Activated naive CD8-positive, alpha-beta T cell treated with anti-CD3 and anti-CD28 coated beads, Interleukin-2, amount 10 ng/mL, durations not matched to agents 7 days and 5 days (primary cell): Measurements from ENCODE around the gene HOXC9. TPM values are rescaled to one million over a fixed set of nuclear protein-coding genes. Genes with fewer than 3 reads are reported as not detected.

Experiments used
- ATAC-seq: fragments of 150-1000 bp; cut with Tn5 transposase; one replicate; pipeline ENCODE4 v1.10.0; 2021; ENCODE audit warnings: low read depth, moderate library complexity
- POLR2A ChIA-PET: fragments of 350-600 bp; sonication (Branson Sonifier 250); formaldehyde crosslinking; loops from one replicate; lab custom pipeline; 2021; ENCODE audit warnings: antibody characterized with exemption; lab: Charles Lee
- DNase-seq: peaks from one replicate; pipeline ENCODE4 v3.0.0; 2021
- H3K27ac Mint-ChIP-seq: one replicate; pipeline ENCODE4 v1.8.0; 2022; ENCODE audit warnings: mild to moderate bottlenecking, mixed read lengths
- H3K27me3 Mint-ChIP-seq: one replicate; pipeline ENCODE4 v1.8.0; 2022; ENCODE audit warnings: mild to moderate bottlenecking, moderate library complexity, mixed read lengths
- H3K36me3 Mint-ChIP-seq: one replicate; pipeline ENCODE4 v1.8.0; 2021; ENCODE audit warnings: mild to moderate bottlenecking, mixed read lengths
- H3K4me1 Mint-ChIP-seq: one replicate; pipeline ENCODE4 v1.8.0; 2021; ENCODE audit warnings: mixed read lengths
- H3K4me3 Mint-ChIP-seq: one replicate; pipeline ENCODE4 v1.8.0; 2022; ENCODE audit warnings: mild to moderate bottlenecking, moderate library complexity, mixed read lengths
- H3K9me3 Mint-ChIP-seq: one replicate; pipeline ENCODE4 v1.8.0; 2021; ENCODE audit warnings: mixed read lengths
- total RNA-seq, 2 experiments: library from RNA; stranded (reverse); gene quantifications; one replicate each; pipeline ENCODE4 v1.2.3, GENCODE V29; 2021

HOXC9 gene
- total RNA-seq, 2 experiments from 2014 or later = not detected

DNA sequence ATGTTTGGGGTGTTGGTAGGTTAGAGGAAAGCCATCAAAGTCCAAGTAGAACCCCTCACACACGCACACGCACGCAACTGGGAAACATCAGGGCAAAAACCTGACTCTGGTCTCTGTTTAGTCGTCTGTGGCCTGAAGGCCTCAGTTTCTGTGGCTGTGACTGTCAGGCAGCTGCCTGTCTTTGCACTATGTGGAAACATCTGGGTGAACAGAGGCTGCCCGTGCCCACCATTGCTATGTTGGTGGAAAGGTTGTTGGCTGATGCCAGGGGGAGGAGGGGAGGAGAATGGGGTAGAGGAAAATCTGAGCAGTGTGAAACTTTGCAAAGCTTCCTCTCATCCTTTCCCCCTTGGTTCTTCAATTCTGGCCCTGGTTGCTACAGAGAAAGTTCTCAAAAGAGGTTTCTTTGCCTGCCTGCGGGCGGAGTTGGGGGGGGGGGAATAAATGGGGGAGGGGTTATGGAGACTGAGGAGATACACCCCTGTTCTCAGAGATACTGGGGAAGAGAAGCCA lies 7.5 kb upstream of the HOXC9 start:
- DNase-seq = no peak
- no peak for ATAC-seq
- Mint-ChIP-seq H3K27ac (no peak overlapping the region), H3K27me3 (peaks cover 100% of the 10 kb centered on the region), H3K4me3 (no peak overlapping the region), H3K4me1 (peaks cover 31% of the 10 kb centered on the region), H3K36me3 (peaks cover 2% of the 10 kb centered on the region), H3K9me3 (no peaks in the 10 kb centered on the region)
- POLR2A ChIA-PET = no interaction called here

DNA sequence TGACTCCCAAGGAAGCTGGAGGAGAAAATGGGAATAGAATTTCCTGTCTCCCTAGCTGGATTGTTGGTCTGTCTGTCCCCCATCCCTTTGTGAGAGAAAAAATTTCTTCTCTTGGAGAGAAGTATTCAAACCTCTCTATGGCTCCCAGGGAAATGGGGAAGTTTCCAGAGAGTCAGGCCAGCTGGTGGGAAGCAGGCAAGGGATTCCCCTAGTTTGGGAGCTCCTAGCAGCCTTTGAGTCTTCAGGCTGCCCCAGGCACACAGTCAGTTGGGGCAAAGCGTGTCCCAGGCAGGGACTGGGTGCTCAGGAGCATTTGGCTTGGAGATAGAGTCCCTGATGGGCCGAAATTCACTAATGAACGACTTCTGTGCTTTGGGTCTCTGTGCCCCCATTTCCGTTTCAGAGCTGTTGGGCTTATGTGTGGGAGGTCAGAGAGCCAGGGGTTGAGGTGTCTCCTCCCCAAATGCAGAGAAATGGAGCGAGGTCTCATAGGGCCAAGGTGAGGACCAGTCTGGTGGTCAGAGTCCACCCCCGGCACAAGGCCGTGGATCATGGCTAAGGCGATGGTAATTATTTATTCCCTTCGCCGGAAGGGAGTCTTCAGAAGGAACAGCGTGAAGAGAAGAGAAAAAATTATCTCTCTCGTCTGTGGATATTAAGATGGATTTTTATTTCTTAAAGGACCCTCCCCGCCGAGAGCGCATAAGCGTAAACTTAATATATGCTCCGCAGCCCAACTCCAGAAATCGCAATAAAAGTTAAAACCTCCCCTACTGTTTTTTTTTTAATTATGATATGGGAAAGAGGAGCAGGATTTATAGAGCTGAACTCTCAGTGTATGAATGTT lies 6.6 kb upstream of the HOXC9 start:
- no peak for ATAC-seq
- Mint-ChIP-seq H3K27ac (peak overlapping the region; percentile 23), H3K4me3 (no peak overlapping the region), H3K36me3 (peaks cover 2% of the 10 kb centered on the region), H3K9me3 (no peaks in the 10 kb centered on the region), H3K4me1 (peaks cover 29% of the 10 kb centered on the region), H3K27me3 (peaks cover 100% of the 10 kb centered on the region)
- DNase-seq = no peak
- POLR2A ChIA-PET = no interaction called here

DNA sequence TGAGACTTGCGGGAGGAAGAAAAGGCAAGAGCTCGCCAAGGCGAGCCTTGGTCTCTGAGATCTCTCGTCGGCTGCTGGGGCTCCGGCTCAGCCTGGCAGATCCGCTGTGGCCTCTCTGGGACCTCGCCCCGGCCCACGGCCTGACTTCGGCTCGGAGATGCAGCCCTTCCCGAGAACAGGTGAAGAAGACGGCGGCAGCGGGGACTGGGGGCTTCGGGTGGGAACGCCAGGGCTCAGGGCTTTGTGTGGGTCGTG lies 6.0 kb upstream of the HOXC9 start:
- Mint-ChIP-seq H3K4me3 (peak overlapping the region; percentile 37), H3K27me3 (peaks cover 100% of the 10 kb centered on the region), H3K9me3 (no peaks in the 10 kb centered on the region), H3K4me1 (peaks cover 27% of the 10 kb centered on the region), H3K36me3 (peaks cover 2% of the 10 kb centered on the region), H3K27ac (peak overlapping the region; percentile 66)
- ATAC-seq (no peak), DNase-seq (no peak)
- POLR2A ChIA-PET = no interaction called here

- POLR2A ChIA-PET = no interaction called here
- DNase-seq = no peak
- H3K27ac Mint-ChIP-seq = peak overlapping the region; percentile 66
- no peaks in the 10 kb centered on the region for H3K9me3 Mint-ChIP-seq
- H3K27me3 Mint-ChIP-seq = peaks cover 100% of the 10 kb centered on the region
- no peak for ATAC-seq
- peaks cover 22% of the 10 kb centered on the region for H3K4me1 Mint-ChIP-seq
- peaks cover 2% of the 10 kb centered on the region for H3K36me3 Mint-ChIP-seq
- peak overlapping the region; percentile 86 for H3K4me3 Mint-ChIP-seq
These were observed 5.5 kb upstream of the HOXC9 start for GRCh38 chr12:53994264-53995001.

DNA sequence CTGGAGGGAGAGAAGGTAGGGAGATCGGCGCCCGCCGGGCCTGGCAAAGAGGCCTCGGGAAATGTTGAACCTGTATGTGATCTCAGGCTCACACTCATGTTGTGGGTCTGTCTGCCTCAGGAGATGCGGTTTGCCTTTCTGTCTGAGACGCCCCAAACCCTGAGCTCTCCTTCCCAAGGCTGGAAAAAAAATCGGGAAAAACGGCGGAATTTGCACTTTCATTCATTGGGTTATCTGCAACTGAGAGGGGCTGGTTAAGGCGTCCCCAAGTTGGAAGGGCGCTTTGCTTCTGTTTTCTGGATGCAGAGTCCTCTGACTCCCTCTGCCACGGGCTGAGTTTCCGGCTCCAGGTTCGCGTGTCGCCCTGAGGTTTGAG lies 5.0 kb upstream of the HOXC9 start:
- Mint-ChIP-seq H3K36me3 (peaks cover 2% of the 10 kb centered on the region), H3K27ac (no peak overlapping the region), H3K4me3 (peak overlapping the region; percentile 86), H3K4me1 (peaks cover 21% of the 10 kb centered on the region), H3K27me3 (peaks cover 100% of the 10 kb centered on the region), H3K9me3 (no peaks in the 10 kb centered on the region)
- no peak for DNase-seq
- POLR2A ChIA-PET = no interaction called here
- ATAC-seq = peak; percentile 51

- Mint-ChIP-seq H3K9me3 (no peaks in the 10 kb centered on the region), H3K27ac (no peak overlapping the region), H3K27me3 (peaks cover 100% of the 10 kb centered on the region), H3K4me1 (peaks cover 17% of the 10 kb centered on the region), H3K36me3 (peaks cover 2% of the 10 kb centered on the region), H3K4me3 (peak overlapping the region; percentile 86)
- POLR2A ChIA-PET = no interaction called here
- ATAC-seq (peak; percentile 27), DNase-seq (no peak)
These were observed 4.4 kb upstream of the HOXC9 start for GRCh38 chr12:53995378-53996239.

GRCh38 chr12:53996240-53997203 lies 3.4 kb upstream of the HOXC9 start:
- Mint-ChIP-seq H3K36me3 (peaks cover 2% of the 10 kb centered on the region), H3K9me3 (no peaks in the 10 kb centered on the region), H3K27ac (no peak overlapping the region), H3K27me3 (peaks cover 100% of the 10 kb centered on the region), H3K4me3 (peak overlapping the region; percentile 86), H3K4me1 (peaks cover 17% of the 10 kb centered on the region)
- ATAC-seq = no peak
- POLR2A ChIA-PET = no interaction called here
- no peak for DNase-seq

DNA sequence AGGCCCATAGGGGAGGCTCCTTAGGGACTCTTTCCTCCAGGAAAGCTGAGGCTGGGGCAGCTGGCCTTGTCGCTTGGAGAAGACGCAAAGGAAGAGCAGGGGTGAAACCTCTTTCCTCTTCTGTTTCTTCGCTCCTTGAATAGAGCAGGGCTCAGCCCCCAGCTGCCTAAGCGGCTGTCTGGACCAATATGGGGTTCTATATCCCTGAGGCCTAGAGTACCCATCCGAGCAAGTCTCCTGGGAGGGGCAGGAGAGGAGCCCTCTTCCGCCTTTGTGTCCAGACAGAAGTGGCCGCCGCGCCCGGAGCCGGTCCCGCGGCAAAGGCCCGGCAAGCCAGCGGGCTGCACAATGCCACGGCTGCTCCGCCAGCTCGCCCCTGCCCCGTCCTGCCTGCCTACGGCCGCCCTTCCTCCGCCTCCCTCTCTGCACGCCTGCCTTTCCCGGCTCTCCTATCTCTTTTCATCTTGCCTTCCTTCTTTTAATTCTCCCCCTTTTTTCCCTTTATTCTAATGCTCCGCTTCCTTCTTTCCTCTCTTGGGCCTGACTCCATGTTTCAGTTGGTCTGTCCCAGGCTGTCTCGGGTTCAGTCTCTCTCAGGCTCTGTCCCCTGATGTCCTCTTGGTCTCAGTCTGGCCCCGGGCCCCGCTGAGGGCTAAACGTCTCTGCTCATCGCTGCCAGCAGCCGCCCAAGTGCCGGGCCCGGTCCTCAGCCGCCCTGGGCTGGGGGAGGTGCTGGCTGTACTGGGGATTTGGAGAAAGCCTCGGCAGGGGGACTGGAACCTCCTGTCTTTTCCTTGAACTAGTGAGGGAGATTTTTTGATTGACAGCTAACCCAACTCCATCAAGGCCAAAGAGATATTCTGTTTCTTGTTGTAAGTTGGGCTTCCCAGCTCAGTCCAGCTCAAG lies 2.5 kb upstream of the HOXC9 start:
- peaks cover 2% of the 10 kb centered on the region for H3K36me3 Mint-ChIP-seq
- DNase-seq (no peak), ATAC-seq (no peak)
- H3K4me1 Mint-ChIP-seq = peaks cover 18% of the 10 kb centered on the region
- H3K27me3 Mint-ChIP-seq = peaks cover 100% of the 10 kb centered on the region
- POLR2A ChIA-PET = no interaction called here
- H3K27ac Mint-ChIP-seq = no peak overlapping the region
- H3K4me3 Mint-ChIP-seq = peak overlapping the region; percentile 23
- H3K9me3 Mint-ChIP-seq = no peaks in the 10 kb centered on the region

DNA sequence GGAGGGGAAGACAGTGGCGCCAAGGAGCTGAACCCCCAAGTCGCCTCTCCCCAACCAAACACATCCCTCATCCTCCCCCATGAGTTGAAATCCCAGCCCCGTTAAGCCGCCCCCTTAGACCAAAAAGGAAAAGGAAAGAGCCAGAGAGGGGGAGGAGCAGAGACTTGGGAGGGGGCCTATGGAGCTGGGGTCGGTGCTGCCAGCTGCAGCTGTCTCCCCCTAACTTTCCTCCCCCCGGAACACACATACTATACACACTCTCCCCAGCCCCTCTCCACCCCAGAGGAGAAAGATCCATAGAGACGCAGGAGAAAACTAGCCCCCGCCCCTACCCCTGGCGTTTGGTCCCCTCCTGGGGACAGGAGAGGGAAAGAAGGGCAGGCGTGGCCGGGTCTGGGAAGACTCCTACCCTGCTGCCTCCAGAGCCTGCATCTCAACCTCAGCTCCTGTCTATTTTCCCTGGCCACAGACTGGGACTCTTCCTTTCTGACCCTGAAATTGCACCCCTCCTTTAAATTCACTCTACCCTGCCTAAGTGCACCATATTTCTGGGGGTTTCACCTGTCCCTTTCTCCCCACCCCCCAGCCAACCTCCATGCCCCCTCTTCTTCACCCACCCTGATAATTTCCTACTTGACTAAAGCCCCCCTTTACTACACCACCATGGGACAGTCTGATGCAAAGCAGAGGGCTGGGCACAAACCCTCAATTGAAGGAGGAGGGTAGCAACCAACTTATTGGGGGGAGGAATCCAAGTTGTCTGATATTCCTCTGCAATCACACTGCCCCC lies 1.7 kb upstream of the HOXC9 start:
- Mint-ChIP-seq H3K4me3 (no peak overlapping the region), H3K9me3 (no peaks in the 10 kb centered on the region), H3K27me3 (peaks cover 100% of the 10 kb centered on the region), H3K4me1 (peaks cover 20% of the 10 kb centered on the region), H3K36me3 (peaks cover 2% of the 10 kb centered on the region), H3K27ac (no peak overlapping the region)
- POLR2A ChIA-PET = no interaction called here
- DNase-seq (no peak), ATAC-seq (no peak)

- peaks cover 100% of the 10 kb centered on the region for H3K27me3 Mint-ChIP-seq
- H3K4me3 Mint-ChIP-seq = no peak overlapping the region
- H3K4me1 Mint-ChIP-seq = peaks cover 19% of the 10 kb centered on the region
- H3K9me3 Mint-ChIP-seq = no peaks in the 10 kb centered on the region
- ATAC-seq = no peak
- POLR2A ChIA-PET = no interaction called here
- peaks cover 2% of the 10 kb centered on the region for H3K36me3 Mint-ChIP-seq
- no peak for DNase-seq
- H3K27ac Mint-ChIP-seq = no peak overlapping the region
These were observed 1.1 kb upstream of the HOXC9 start for GRCh38 chr12:53998900-53999236.

DNA sequence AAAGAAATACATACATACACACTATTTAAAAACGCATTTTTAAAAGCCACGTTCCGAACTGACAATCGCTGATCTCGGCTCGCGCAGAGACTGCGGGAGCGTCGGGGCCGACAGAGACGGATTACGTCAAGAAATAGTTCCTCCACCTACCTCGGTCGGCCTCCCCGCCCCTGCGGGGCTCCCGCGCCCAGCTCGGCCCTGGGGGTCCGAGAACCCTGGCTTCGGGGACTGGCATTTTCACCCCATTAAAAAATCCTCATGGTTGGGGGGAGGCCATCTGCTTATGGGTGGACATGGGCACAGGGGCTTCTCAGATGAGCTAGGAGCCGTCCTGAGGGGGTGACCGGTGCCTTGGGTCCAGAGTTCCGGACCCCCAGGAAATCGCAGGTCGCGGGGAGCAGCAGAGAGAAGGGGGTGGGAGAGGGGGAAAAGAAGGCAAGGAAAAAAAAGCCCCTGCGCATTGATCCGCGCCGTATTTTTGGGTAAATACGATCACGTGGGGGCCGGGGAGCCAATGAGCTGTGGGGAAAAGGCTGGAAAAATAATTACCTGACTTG lies 324 bp upstream of the HOXC9 start:
- H3K27ac Mint-ChIP-seq = no peak overlapping the region
- peak overlapping the region; percentile 25 for H3K4me3 Mint-ChIP-seq
- ATAC-seq (no peak), DNase-seq (no peak)
- H3K36me3 Mint-ChIP-seq = peaks cover 2% of the 10 kb centered on the region
- peaks cover 100% of the 10 kb centered on the region for H3K27me3 Mint-ChIP-seq
- H3K4me1 Mint-ChIP-seq = peaks cover 15% of the 10 kb centered on the region
- H3K9me3 Mint-ChIP-seq = no peaks in the 10 kb centered on the region
- POLR2A ChIA-PET = interaction anchor here (0.6 to 1.6 kb wide), 2 partner anchors 18 to 895 kb away, joined by 4 read pairs; no protein-coding TSS in a partner anchor
